Measurements from ENCODE around the gene CHRM4.

DNA sequence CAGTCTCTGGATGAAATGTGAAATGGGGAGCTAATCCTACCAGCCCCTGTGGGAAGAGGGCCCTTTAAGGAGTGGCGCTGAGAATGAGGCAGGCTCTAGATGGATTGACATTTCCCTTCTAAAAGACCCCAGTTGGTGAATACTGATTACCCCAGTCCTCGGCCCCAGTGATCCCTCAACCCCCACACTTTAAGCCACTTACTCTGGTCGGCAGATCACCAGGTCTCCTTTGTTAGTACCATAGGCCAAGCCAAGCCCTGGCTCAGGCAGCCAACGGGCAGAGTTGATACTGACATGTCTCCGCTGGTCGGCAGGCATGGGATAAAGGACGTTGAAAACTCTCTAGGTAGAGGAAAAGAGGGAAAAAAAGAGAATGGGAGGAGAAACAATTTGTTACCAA, 26.1 kb upstream of the CHRM4 start:
- TF ChIP-seq CTCF (IDR thresholded peaks at IDR 0.05) (no peak), POLR2A (IDR thresholded peaks at IDR 0.05) (no peak), POLR2AphosphoS5 (IDR thresholded peaks at IDR 0.05) (no peak)
